Lower leg skin (tissue), 3 donors: ENCODE measurements around the gene AMH.

ENCODE experiments used
- CTCF ChIP-seq, 3 donors: fragments of 450-650 bp; IDR thresholded peaks; one replicate each; pipeline ENCODE4 v1.5.1; 2016; ENCODE audit warnings: antibody characterized with exemption in 3 of 3, mild to moderate bottlenecking in 3 of 3, moderate library complexity in 2 of 3
- POLR2A ChIP-seq, 2 donors: fragments of 450-650 bp; IDR thresholded peaks; one replicate each; pipeline ENCODE4 v1.6.1; 2016 to 2017; ENCODE audit warnings: antibody characterized with exemption in 2 of 2, mild to moderate bottlenecking in 1 of 2, moderate library complexity in 1 of 2

GRCh38 chr19:2210206-2210605, 38.9 kb upstream of the AMH start:
- TF ChIP-seq CTCF (IDR thresholded peaks at IDR 0.05) (no peak), POLR2A (IDR thresholded peaks at IDR 0.05) (no peak)
